Stimulated activated CD8-positive, alpha-beta memory T cell treated with anti-CD3 and anti-CD28 coated beads, Interleukin-7, amount 100 ng/mL, for 24 hours (primary cell): Measurements from ENCODE around the gene TENM4.

Experiments used
- DNase-seq: peaks from one replicate; pipeline ENCODE4 v3.0.0-alpha.2; 2020; ENCODE audit warnings: low read depth

TENM4 gene

DNA sequence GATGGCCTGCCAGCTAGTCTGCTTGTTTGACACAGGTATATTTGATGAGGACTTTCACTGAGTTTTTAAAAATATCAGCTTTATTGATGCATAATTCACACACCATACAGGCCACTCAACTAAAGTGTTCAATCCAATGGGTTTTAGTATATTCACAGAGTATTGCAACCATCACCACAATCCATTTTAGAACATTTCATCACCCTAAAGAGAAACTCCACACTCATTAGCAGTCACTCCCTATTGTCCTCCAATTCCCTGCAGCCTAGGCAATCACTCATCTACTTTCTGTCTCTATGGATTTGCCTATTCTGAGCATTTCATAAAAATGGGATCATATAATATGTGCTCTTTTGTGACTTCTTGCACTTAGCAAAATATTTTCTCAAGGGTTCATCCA is 468.2 kb downstream of the TENM4 start:
- DNase-seq = no peak

GRCh38 chr11:78972177-78972576 is 468.7 kb downstream of the TENM4 start:
- no peak for DNase-seq

- DNase-seq = no peak
These were observed 473.0 kb downstream of the TENM4 start for GRCh38 chr11:78967811-78968210.

DNA sequence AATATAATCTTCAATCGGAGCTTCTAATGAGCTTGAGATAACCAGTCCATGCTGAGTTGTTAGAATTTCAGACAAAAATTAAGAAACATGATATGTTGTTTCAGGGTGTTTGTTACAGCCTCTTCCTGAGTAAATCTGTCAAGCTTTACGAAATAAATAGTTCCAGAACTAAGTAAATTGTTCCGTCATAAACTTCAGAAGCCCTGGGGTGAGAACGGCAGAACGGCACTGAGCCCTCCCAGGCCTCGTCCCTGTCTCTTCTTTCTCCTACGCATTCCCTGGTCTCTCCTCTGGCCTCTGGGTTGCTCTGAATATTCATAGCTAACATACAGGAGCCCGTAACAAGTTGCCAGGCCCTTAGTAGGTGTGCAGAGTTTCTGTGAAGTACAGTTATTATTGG is 475.4 kb downstream of the TENM4 start:
- no peak for DNase-seq

GRCh38 chr11:78961937-78962701 is 478.7 kb downstream of the TENM4 start:
- DNase-seq = no peak

- DNase-seq = no peak
These were observed 479.6 kb downstream of the TENM4 start for GRCh38 chr11:78961247-78961646.

DNA sequence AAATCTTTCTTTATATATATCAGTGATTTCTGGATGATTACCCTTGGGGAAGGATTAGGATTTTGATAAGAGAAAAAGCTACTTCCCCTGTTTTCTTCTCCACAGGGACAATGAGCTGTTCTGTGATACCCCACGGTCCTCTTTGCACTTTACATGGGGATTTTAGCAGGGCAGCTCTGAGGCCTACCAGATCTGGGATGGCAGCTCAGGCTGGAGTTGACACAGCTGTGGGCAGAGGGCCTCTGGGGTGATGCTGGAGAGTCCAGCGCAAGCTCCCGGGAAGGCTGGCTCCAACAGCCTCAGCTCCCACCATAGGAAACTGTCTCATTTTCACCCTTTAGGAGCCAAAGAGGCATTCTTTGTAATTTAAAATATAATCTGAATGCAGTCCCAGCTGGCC is 482.4 kb downstream of the TENM4 start:
- DNase-seq = no peak

- DNase-seq = no peak
These were observed 483.2 kb downstream of the TENM4 start for GRCh38 chr11:78957476-78958245.

DNA sequence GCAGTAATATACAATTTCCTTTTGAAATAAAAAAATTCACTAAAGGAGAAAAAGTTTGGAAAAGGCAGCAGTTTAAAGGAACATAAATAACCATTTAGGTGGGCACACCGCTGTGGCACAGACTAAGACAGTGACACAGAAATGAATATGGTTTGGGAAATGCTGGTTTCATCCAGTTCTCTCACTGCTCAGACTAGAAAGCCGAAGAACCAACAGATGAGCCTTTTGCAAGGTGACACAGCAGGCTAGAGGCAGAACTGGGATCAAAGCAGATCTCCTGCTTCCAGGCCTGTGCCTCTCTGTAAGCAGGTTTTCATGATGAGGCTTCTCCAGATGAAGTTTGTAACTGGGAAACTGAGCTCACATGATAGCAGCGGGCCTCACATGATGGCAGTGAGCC is 486.1 kb downstream of the TENM4 start:
- DNase-seq = no peak

DNA sequence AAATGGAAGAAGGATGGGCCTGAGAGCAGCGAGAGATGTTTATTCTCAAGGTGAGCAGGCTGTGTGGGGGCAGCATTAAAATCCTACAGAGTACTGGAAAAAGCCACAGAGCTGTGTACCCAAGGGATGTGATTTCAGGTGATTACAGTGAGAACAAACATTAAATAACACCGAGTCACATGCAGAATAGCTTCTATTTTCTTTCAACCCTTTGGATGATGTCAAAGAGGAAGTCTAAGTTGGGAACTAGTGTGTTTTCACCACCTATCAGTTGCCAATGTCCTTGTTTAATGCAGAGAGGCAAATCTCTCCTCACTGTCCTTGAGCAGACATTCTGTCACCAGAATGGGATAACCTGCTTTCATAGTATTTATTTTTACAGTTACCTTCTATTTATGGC is 486.6 kb downstream of the TENM4 start:
- no peak for DNase-seq

DNA sequence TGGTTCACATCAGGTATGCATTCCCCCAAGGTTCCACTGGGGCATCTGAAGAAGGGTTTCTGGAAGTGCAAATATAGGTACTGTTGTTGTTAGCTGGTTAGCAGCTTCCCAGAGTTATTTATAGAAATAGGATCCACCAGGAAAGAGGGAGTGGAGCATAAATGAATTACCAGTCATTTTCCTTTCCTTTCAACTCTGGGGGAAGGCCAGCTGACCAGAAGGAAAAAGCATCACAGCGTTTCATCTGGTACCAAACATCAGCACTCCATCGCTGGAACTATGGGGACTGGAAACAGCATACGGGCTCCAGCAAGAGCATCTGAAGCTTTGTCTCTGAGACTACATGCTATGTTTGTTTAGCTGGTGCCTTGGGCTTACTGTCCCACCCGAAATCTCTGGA is 487.9 kb downstream of the TENM4 start:
- DNase-seq = no peak

DNA sequence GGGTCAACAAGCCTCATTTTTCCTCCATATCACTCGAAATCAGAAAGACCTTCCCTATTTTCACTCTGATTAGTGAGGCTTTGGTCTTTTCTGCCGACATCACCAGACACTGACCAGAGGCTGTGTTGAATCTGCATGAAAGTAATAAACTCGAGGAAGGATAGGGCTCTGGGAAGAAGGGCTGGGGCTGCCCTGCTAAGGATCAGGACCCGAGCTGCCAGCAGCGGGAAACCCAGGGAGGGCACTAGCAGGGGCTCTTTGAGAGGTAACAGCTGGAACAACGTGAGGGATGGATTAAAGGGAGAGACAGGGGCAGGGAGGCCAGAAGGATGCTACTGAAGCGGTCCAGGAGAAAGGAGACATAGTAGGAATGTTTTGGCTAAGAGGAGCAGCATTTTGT is 488.7 kb downstream of the TENM4 start:
- no peak for DNase-seq

DNA sequence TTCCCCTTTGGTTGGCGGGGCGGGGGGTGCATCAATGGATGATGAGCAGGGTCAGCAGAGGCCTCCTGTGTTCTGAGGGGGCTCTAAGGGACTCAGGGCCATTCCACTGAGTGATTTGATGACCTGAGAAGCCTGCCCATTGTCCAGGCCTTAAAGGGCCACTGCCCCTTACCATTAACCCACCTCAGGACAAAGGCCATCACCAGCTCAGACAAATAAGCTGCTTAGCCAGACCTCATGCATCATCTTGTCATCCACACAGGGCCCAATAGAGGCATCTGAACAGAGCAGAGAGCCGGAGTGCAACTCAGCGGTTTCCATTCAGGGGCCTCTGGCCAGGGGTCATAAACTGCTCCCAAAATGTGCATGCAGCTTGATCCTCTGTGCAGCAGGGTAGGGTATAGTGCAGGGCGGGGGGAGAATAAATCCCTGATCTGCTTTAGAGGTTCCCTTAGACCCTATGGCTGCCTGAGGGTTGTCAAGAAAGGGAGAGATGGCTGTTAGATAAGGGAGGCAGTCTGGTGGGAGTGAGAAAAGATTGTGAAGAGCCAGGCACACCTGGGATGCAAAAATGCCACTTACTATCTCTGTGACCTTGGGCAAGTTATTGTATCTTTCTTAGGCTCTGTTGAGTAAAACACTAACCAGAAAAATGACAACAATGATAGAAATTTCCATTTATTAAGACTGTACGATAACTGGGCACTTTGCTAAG is 490.7 kb downstream of the TENM4 start:
- DNase-seq = no peak

GRCh38 chr11:78946945-78947902 is 493.6 kb downstream of the TENM4 start:
- no peak for DNase-seq

DNA sequence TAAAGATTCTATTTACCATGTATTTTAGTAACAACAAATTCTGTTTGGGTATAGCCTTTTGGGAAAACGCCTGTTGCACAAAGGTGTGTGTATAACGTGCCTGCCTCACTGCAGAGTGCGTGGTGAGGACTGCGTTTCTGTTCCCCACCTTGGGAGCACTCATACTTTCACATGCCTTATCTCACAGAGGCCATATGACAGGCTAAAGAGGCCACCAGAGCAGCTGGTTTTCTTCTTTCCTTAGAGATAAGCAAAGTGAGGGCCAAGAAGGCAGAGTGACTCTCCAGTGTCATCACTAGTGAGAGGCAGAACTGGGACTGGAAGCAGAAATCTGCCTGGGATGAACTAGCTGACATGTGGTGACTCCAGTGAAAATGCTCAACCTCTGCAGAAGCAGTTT is 497.0 kb downstream of the TENM4 start:
- DNase-seq = no peak

DNA sequence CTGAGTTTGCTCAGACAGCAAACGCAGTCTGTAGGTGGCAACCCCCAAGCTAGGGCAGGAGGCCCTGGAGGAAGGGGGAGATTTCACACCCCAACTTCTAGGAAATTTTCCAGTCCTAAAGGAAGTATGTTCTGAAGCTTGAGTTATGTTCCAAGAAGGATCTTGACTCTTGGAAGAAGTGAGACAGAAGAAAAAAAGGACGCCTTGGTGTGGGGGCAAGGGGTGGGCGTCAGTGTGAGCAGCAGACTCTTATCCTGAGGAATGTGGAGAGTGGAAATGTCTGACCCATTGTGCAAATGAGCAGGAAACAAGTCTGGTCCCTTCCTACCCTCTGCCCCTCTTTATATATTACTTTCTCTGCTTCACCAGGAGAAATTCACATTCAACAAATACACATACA is 497.7 kb downstream of the TENM4 start:
- no peak for DNase-seq

GRCh38 chr11:78941226-78941851 is 499.5 kb downstream of the TENM4 start:
- no peak for DNase-seq

GRCh38 chr11:78940500-78941225 is 500.2 kb downstream of the TENM4 start:
- no peak for DNase-seq

DNA sequence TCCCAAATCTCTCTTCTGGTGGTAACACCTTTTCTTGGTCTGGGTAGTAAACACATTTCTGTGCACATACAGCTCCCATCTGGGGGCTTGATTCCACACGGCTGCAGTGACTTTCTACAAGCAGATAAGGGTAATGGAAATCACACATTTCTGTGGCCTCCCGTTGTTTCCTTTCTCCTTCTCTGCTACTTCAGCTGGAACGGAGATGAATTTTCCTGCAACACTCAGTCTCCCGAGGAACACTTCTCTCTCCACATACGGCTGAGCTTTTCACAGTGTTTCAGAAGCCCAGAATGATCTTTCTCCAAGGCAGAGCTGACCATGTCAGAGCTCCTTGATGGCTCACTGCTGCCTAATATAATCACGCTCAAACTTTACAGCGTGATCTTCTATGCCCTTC is 501.9 kb downstream of the TENM4 start:
- no peak for DNase-seq

- no peak for DNase-seq
These were observed 502.8 kb downstream of the TENM4 start for GRCh38 chr11:78938036-78938435.
